Neural progenitor cell (in vitro differentiated cells): Measurements from ENCODE around the gene OSBP.

Experiments used
- EZH2 ChIP-seq: fragments of 200-600 bp; sonication (generic); IDR thresholded peaks from 2 replicates; pipeline ENCODE4 v1.6.1; 2017; ENCODE audit warnings: antibody characterized with exemption, mild to moderate bottlenecking, moderate library complexity
- EZH2phosphoT487 ChIP-seq: fragments of 200-600 bp; sonication (generic); IDR thresholded peaks from 2 replicates; pipeline ENCODE4 v1.6.1; 2017; ENCODE audit warnings: antibody characterized with exemption
- TF ChIP-seq, protein P1 (sequence below): fragments of 200-600 bp; sonication (generic); IDR thresholded peaks from 2 replicates; pipeline ENCODE4 v1.5.1; 2017; ENCODE audit warnings: antibody characterized with exemption, mild to moderate bottlenecking

DNA sequence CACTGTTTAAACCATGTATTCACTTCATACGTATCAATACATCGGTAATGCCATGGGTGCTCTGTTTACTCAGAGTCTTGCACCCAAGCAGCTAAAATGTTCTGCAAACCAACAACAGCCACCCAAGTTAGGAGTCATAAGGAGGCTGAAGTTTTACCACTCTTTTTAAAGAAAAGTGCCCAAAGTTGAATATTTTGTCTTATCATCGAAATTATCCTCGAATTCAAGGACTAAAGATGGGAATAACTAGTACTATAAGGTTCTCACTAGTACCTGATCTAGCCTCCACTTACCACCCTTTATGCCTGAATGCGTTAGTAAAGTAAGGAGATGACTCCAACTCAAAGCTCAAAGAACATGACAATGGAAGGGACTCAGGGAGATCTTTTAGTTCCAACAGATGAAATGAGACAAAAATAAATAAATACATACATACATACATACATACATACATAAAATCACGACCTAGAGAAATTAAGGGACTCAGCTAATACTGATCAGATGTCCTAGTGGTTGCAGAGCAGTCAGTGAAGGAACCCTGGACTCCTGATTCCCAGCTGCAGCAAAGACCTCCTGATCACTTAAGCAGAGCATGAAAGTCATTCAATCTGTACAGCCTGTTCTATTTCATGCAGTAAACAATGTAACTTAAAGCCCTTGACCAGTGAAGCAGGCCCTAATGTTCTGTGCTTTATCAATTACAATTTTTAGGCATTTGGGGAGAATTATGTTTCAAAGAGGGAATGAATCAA is 7.7 kb downstream of the OSBP start:
- TF ChIP-seq, protein P1, sequence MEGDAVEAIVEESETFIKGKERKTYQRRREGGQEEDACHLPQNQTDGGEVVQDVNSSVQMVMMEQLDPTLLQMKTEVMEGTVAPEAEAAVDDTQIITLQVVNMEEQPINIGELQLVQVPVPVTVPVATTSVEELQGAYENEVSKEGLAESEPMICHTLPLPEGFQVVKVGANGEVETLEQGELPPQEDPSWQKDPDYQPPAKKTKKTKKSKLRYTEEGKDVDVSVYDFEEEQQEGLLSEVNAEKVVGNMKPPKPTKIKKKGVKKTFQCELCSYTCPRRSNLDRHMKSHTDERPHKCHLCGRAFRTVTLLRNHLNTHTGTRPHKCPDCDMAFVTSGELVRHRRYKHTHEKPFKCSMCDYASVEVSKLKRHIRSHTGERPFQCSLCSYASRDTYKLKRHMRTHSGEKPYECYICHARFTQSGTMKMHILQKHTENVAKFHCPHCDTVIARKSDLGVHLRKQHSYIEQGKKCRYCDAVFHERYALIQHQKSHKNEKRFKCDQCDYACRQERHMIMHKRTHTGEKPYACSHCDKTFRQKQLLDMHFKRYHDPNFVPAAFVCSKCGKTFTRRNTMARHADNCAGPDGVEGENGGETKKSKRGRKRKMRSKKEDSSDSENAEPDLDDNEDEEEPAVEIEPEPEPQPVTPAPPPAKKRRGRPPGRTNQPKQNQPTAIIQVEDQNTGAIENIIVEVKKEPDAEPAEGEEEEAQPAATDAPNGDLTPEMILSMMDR: no peak
- TF ChIP-seq EZH2: no peak
- TF ChIP-seq EZH2phosphoT487: no peak
